Measurements from ENCODE around the gene MTUS2. TPM values are rescaled to one million over a fixed set of nuclear protein-coding genes. Genes with fewer than 3 reads are reported as not detected.

MTUS2 gene
- total and polyA plus RNA-seq, 2 donors (not counting 3 experiments of a cell fraction or from before 2014, with no cell fraction given), result not detected

GRCh38 chr13:29446016-29446415, 625.9 kb downstream of the MTUS2 start:
- Histone ChIP-seq H3K9ac (replicated peaks; ENCODE audit: extremely low read depth, insufficient read depth, low read length) (no peak overlapping the region), H3K36me3 (ENCODE audit: control insufficient read depth in 2 of 2, extremely low read depth in 1 of 2, insufficient read depth in 2 of 2, low read length in 2 of 2) (no peaks in the 10 kb centered on the region), H3K9me3 (replicated peaks; ENCODE audit: control insufficient read depth, insufficient read depth, low read length) (no peaks in the 10 kb centered on the region), H3K27ac (ENCODE audit: insufficient read depth, low read depth, low read length) (no peak overlapping the region), H3K4me3 (replicated peaks in 1 of 3; ENCODE audit: insufficient read depth in 1 of 3, low read depth in 1 of 3, low read length in 3 of 3) (no peak overlapping the region), H3K27me3 (ENCODE audit: control insufficient read depth in 2 of 2, insufficient read depth in 2 of 2, low read length in 2 of 2) (peaks cover 0 to 4% of the 10 kb centered on the region in 2 experiments), H4K20me1 (replicated peaks; ENCODE audit: control insufficient read depth, extremely low read depth, insufficient read depth, low read length) (no peaks in the 10 kb centered on the region), H3K9me1 (replicated peaks; ENCODE audit: control insufficient read depth, extremely low read depth, insufficient read depth, low read length) (no peaks in the 10 kb centered on the region), H3K4me1 (ENCODE audit: control insufficient read depth, extremely low read depth, insufficient read depth, low read length) (no peaks in the 10 kb centered on the region), H3K79me2 (ENCODE audit: control insufficient read depth, insufficient read depth, low read length) (no peaks in the 10 kb centered on the region), H3K4me2 (ENCODE audit: insufficient read depth, low read length) (no peak overlapping the region), H2AFZ (ENCODE audit: low read depth, low read length) (no peak overlapping the region)
- POLR2A ChIA-PET, result no interaction called here
- dilution Hi-C loops (cut with MboI; ENCODE audit: extremely low pct_ligation_motif_present, low sequenced_read_pairs) (no loop called here), intact Hi-C loops (cut with micrococcal nuclease) (no loop called here)
- no peak for TF ChIP-seq GATA2 (IDR thresholded peaks at IDR 0.05; ENCODE audit: insufficient read depth, insufficient read length, low read depth, low read length)
- TF ChIP-seq POLR2A (IDR thresholded peaks at IDR 0.05; ENCODE audit: low read depth, low read length), result no peak
- BruUV-seq (replicated peaks), result no TSS peak
- FAIRE-seq, result no peak
- CTCF ChIA-PET, result no interaction called here
- DNase-seq (ENCODE audit: low read depth, low spot score), result no peak

- H3K27me3 ChIP-seq (ENCODE audit: control insufficient read depth in 2 of 2, insufficient read depth in 2 of 2, low read length in 2 of 2), result peaks cover 0 to 6% of the 10 kb centered on the region in 2 experiments
- FAIRE-seq (no peak), DNase-seq (ENCODE audit: low read depth, low spot score) (no peak)
- H2AFZ ChIP-seq (ENCODE audit: low read depth, low read length), result no peak overlapping the region
- CTCF ChIA-PET, result interaction anchor here (1.0 to 1.6 kb wide), 3 partner anchors 10 to 259 kb away, joined by 3 to 4 read pairs (median 3); no protein-coding TSS in a partner anchor
- dilution Hi-C loops (cut with MboI; ENCODE audit: extremely low pct_ligation_motif_present, low sequenced_read_pairs) (no loop called here), intact Hi-C loops (cut with micrococcal nuclease) (no loop called here)
- no peaks in the 10 kb centered on the region for H3K79me2 ChIP-seq (ENCODE audit: control insufficient read depth, insufficient read depth, low read length)
- no peaks in the 10 kb centered on the region for H3K9me1 ChIP-seq (replicated peaks; ENCODE audit: control insufficient read depth, extremely low read depth, insufficient read depth, low read length)
- no peaks in the 10 kb centered on the region for H3K4me1 ChIP-seq (ENCODE audit: control insufficient read depth, extremely low read depth, insufficient read depth, low read length)
- no peaks in the 10 kb centered on the region for H3K9me3 ChIP-seq (replicated peaks; ENCODE audit: control insufficient read depth, insufficient read depth, low read length)
- POLR2A ChIA-PET, result no interaction called here
- no peaks in the 10 kb centered on the region for H4K20me1 ChIP-seq (replicated peaks; ENCODE audit: control insufficient read depth, extremely low read depth, insufficient read depth, low read length)
- no peaks in the 10 kb centered on the region for H3K36me3 ChIP-seq (ENCODE audit: control insufficient read depth in 2 of 2, extremely low read depth in 1 of 2, insufficient read depth in 2 of 2, low read length in 2 of 2)
- H3K9ac ChIP-seq (replicated peaks; ENCODE audit: extremely low read depth, insufficient read depth, low read length), result no peak overlapping the region
- TF ChIP-seq EZH2 (IDR thresholded peaks at IDR 0.05; ENCODE audit: borderline replicate concordance, low read depth, low read length, severe bottlenecking) (no peak), JUN (IDR thresholded peaks at IDR 0.05; ENCODE audit: borderline replicate concordance, insufficient read depth, insufficient read length, low read depth) (no peak), FOS (IDR thresholded peaks at IDR 0.05; ENCODE audit: borderline replicate concordance, insufficient read depth, low read length) (no peak), MAX (IDR thresholded peaks at IDR 0.05; ENCODE audit: insufficient read depth, insufficient read length) (no peak), POLR2A (IDR thresholded peaks at IDR 0.05; ENCODE audit: low read depth, low read length) (no peak), GATA2 (IDR thresholded peaks at IDR 0.05; ENCODE audit: insufficient read depth, insufficient read length, low read depth, low read length) (no peak), MYC (IDR thresholded peaks at IDR 0.05; ENCODE audit: low read depth, low read length) (no peak), POLR2AphosphoS5 (IDR thresholded peaks at IDR 0.05; ENCODE audit: insufficient read depth, low read depth, low read length) (no peak)
- TF ChIP-seq, protein P1, sequence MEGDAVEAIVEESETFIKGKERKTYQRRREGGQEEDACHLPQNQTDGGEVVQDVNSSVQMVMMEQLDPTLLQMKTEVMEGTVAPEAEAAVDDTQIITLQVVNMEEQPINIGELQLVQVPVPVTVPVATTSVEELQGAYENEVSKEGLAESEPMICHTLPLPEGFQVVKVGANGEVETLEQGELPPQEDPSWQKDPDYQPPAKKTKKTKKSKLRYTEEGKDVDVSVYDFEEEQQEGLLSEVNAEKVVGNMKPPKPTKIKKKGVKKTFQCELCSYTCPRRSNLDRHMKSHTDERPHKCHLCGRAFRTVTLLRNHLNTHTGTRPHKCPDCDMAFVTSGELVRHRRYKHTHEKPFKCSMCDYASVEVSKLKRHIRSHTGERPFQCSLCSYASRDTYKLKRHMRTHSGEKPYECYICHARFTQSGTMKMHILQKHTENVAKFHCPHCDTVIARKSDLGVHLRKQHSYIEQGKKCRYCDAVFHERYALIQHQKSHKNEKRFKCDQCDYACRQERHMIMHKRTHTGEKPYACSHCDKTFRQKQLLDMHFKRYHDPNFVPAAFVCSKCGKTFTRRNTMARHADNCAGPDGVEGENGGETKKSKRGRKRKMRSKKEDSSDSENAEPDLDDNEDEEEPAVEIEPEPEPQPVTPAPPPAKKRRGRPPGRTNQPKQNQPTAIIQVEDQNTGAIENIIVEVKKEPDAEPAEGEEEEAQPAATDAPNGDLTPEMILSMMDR (IDR thresholded peaks at IDR 0.05; ENCODE audit: extremely low read depth in 1 of 2, insufficient read depth in 1 of 2, low read depth in 1 of 2, low read length in 2 of 2), result no peak
- no peak overlapping the region for H3K27ac ChIP-seq (ENCODE audit: insufficient read depth, low read depth, low read length)
- no TSS peak for BruUV-seq (replicated peaks)
- no peak overlapping the region for H3K4me3 ChIP-seq (replicated peaks in 1 of 3; ENCODE audit: insufficient read depth in 1 of 3, low read depth in 1 of 3, low read length in 3 of 3)
- no peak overlapping the region for H3K4me2 ChIP-seq (ENCODE audit: insufficient read depth, low read length)
Measured at GRCh38 chr13:29448174-29448573, 628.0 kb downstream of the MTUS2 start.
